Tibial nerve (tissue), 4 donors: ENCODE measurements around the gene NXPH3.

Experiments used
- EP300 ChIP-seq, 2 donors: sonication (generic); formaldehyde crosslinking; IDR thresholded peaks; one replicate each; pipeline ENCODE4 v1.6.1; 2017; ENCODE audit warnings: antibody characterized with exemption in 2 of 2, mild to moderate bottlenecking in 1 of 2
- POLR2A ChIP-seq, 2 donors: fragments of 450-650 bp; IDR thresholded peaks; one replicate each; pipeline ENCODE4 v1.6.1; 2017; ENCODE audit warnings: antibody characterized with exemption in 2 of 2, mild to moderate bottlenecking in 2 of 2, moderate library complexity in 2 of 2
- TF ChIP-seq, protein P1 (sequence below), 5 experiments: fragments of 200-600 bp in 3 of 5; fragments of 450-650 bp in 2 of 5; sonication (generic) in 3 of 5; IDR thresholded peaks; one replicate each; pipeline ENCODE4 v1.5.1; 2016 to 2019; ENCODE audit warnings: antibody characterized with exemption in 5 of 5, mild to moderate bottlenecking in 3 of 5, moderate library complexity in 2 of 5

DNA sequence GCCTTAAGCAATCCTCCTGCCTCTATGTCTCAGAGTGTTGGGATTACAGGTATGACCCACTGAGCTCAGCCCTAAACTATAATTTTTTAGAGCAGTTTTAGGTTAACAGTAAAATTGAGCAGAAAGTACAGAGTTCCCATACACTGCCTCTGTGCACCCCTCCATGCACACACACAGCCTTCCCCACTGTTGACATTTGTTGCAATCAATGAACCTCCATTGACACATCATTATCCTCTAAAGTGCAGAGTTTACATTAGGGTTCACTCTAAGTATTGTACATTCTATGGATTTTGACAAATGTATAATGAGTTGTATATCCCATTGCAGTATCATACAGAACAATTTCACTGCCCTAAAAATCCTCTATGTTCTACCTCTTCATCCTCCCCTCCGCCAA is 45.6 kb upstream of the NXPH3 start:
- TF ChIP-seq EP300 (IDR thresholded peaks at IDR 0.05) (no peak), POLR2A (IDR thresholded peaks at IDR 0.05) (no peak)
- TF ChIP-seq, protein P1, sequence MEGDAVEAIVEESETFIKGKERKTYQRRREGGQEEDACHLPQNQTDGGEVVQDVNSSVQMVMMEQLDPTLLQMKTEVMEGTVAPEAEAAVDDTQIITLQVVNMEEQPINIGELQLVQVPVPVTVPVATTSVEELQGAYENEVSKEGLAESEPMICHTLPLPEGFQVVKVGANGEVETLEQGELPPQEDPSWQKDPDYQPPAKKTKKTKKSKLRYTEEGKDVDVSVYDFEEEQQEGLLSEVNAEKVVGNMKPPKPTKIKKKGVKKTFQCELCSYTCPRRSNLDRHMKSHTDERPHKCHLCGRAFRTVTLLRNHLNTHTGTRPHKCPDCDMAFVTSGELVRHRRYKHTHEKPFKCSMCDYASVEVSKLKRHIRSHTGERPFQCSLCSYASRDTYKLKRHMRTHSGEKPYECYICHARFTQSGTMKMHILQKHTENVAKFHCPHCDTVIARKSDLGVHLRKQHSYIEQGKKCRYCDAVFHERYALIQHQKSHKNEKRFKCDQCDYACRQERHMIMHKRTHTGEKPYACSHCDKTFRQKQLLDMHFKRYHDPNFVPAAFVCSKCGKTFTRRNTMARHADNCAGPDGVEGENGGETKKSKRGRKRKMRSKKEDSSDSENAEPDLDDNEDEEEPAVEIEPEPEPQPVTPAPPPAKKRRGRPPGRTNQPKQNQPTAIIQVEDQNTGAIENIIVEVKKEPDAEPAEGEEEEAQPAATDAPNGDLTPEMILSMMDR (IDR thresholded peaks at IDR 0.05), result no peak
